Progenitor cell of endocrine pancreas (in vitro differentiated cells): ENCODE results near the gene MRAS. TPM values are rescaled to one million over a fixed set of nuclear protein-coding genes. Genes with fewer than 3 reads are reported as not detected.

ENCODE experiments used
- DNase-seq: peaks from one replicate; pipeline ENCODE4 v3.0.0; 2021; ENCODE audit warnings: low spot score; ENCODE audit not compliant: unreplicated experiment
- H3K27ac Mint-ChIP-seq: 2 replicates; pipeline ENCODE4 v1.8.0; 2021; ENCODE audit warnings: mild to moderate bottlenecking, moderate library complexity, mixed read lengths
- H3K27me3 Mint-ChIP-seq: 2 replicates; pipeline ENCODE4 v1.8.0; 2021; ENCODE audit warnings: mixed read lengths
- H3K36me3 Mint-ChIP-seq: 2 replicates; pipeline ENCODE4 v1.8.0; 2022; ENCODE audit warnings: mixed read lengths; ENCODE audit not compliant: insufficient read depth
- H3K4me1 Mint-ChIP-seq: 2 replicates; pipeline ENCODE4 v1.8.0; 2021; ENCODE audit warnings: low read depth, mixed read lengths
- H3K4me3 Mint-ChIP-seq: 2 replicates; pipeline ENCODE4 v1.8.0; 2021; ENCODE audit warnings: low read depth, mild to moderate bottlenecking, moderate library complexity, mixed read lengths
- H3K9me3 Mint-ChIP-seq: 2 replicates; pipeline ENCODE4 v1.8.0; 2021; ENCODE audit warnings: low read depth, mixed read lengths
- total RNA-seq: library from RNA; stranded (reverse); gene quantifications from 2 replicates; pipeline ENCODE4 v1.2.1, GENCODE V29; 2021
- TF ChIP-seq, protein P1 (sequence below): fragments of 200-600 bp; sonication (generic); IDR thresholded peaks from one replicate; pipeline ENCODE4 v1.5.0; 2021; ENCODE audit warnings: antibody characterized with exemption, mild to moderate bottlenecking; ENCODE audit not compliant: unreplicated experiment

MRAS gene
- total RNA-seq, 1 donor from 2014 or later = 27.7 TPM

GRCh38 chr3:138351151-138351550 lies 2.8 kb downstream of the MRAS start:
- TF ChIP-seq, protein P1, sequence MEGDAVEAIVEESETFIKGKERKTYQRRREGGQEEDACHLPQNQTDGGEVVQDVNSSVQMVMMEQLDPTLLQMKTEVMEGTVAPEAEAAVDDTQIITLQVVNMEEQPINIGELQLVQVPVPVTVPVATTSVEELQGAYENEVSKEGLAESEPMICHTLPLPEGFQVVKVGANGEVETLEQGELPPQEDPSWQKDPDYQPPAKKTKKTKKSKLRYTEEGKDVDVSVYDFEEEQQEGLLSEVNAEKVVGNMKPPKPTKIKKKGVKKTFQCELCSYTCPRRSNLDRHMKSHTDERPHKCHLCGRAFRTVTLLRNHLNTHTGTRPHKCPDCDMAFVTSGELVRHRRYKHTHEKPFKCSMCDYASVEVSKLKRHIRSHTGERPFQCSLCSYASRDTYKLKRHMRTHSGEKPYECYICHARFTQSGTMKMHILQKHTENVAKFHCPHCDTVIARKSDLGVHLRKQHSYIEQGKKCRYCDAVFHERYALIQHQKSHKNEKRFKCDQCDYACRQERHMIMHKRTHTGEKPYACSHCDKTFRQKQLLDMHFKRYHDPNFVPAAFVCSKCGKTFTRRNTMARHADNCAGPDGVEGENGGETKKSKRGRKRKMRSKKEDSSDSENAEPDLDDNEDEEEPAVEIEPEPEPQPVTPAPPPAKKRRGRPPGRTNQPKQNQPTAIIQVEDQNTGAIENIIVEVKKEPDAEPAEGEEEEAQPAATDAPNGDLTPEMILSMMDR = no peak
- Mint-ChIP-seq H3K36me3 (peaks cover 1% of the 10 kb centered on the region), H3K9me3 (no peaks in the 10 kb centered on the region), H3K4me3 (no peak overlapping the region), H3K27ac (no peak overlapping the region), H3K27me3 (peaks cover 5% of the 10 kb centered on the region), H3K4me1 (peaks cover 7% of the 10 kb centered on the region)
- no peak for DNase-seq

DNA sequence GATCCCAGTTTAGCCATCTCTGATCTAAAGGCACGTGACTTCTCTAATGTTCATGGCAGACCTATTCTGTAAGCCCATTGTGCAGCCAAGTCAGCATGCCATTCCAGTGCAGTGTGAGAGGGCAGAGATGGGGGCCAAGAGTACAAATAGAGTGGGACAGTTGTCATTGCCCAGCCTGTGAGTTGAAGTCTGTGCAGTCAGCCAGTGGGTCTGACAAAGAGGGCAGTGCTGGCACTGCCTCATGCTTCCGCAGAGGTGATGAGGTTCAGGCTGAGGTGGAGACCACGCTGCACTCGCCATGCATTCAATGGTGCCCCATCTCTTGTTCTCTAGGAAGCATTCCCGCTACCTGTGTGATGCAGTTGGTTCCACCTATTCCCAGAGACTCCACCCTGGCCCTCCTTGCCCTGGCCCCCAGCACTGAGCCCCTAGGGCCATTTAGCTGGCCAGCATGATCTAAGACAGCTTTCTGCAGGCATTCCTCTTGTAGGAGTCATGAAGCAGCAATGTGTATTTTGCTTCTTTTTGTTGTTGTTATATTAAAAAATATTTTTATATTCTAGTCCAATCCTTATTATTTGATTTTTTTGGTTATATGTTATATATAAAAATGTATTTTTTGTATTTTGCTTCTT lies 3.7 kb downstream of the MRAS start:
- H3K4me1 Mint-ChIP-seq = peaks cover 7% of the 10 kb centered on the region
- H3K36me3 Mint-ChIP-seq = peaks cover 1% of the 10 kb centered on the region
- H3K27ac Mint-ChIP-seq = no peak overlapping the region
- TF ChIP-seq, protein P1 = no peak
- H3K9me3 Mint-ChIP-seq = no peaks in the 10 kb centered on the region
- no peak for DNase-seq
- H3K4me3 Mint-ChIP-seq = no peak overlapping the region
- H3K27me3 Mint-ChIP-seq = no peaks in the 10 kb centered on the region

DNA sequence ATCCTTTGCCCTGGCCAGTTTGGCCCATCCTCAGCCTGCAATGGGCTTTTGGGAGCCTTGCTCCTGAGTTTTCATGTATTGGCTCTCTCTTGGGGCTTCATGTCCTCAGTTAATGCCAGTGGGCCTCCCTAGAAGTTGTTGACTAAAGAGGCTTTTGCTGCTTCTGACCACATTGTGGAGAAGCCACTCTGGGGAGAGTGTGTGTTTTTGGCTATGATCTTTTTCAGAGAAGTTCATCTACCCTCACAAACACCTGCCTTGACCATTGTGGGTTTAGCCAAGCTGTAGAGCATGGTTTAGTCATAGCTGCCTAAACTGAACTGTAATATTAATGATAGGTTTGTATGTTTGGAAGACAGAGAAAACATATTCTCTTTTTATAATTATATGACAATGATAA lies 6.0 kb downstream of the MRAS start:
- no peak overlapping the region for H3K27ac Mint-ChIP-seq
- H3K4me1 Mint-ChIP-seq = peaks cover 13% of the 10 kb centered on the region
- H3K27me3 Mint-ChIP-seq = no peaks in the 10 kb centered on the region
- TF ChIP-seq, protein P1 = no peak
- peaks cover 1% of the 10 kb centered on the region for H3K36me3 Mint-ChIP-seq
- no peak for DNase-seq
- no peaks in the 10 kb centered on the region for H3K9me3 Mint-ChIP-seq
- no peak overlapping the region for H3K4me3 Mint-ChIP-seq

DNA sequence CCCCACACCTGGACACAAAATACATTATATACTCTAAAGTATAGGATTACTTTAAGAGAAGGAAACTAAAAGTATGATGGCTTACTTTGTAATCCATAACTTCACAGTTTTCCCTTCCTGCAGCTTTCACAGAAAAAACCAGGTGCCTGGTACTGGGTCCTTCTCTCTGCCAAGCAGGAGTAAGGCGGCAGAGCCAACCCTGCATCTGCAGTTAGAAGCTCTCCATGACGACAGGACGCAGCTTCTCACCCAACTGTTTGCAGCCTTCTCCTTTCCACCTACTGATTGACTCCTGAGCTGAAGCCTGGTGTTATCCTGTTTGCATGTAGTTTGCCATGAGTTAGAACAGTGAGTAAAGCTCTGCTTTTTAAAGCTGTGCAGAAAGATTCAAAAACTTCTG lies 6.7 kb downstream of the MRAS start:
- Mint-ChIP-seq H3K4me1 (peaks cover 13% of the 10 kb centered on the region), H3K36me3 (peaks cover 1% of the 10 kb centered on the region), H3K27ac (no peak overlapping the region), H3K4me3 (no peak overlapping the region), H3K27me3 (no peaks in the 10 kb centered on the region), H3K9me3 (no peaks in the 10 kb centered on the region)
- TF ChIP-seq, protein P1 = no peak
- DNase-seq = no peak

GRCh38 chr3:138356730-138357405 lies 8.5 kb downstream of the MRAS start:
- H3K9me3 Mint-ChIP-seq = no peaks in the 10 kb centered on the region
- peaks cover 14% of the 10 kb centered on the region for H3K4me1 Mint-ChIP-seq
- H3K27ac Mint-ChIP-seq = no peak overlapping the region
- TF ChIP-seq, protein P1 = no peak
- H3K4me3 Mint-ChIP-seq = no peak overlapping the region
- H3K36me3 Mint-ChIP-seq = peaks cover 1% of the 10 kb centered on the region
- DNase-seq = no peak
- no peaks in the 10 kb centered on the region for H3K27me3 Mint-ChIP-seq
